Measurements from ENCODE around the gene INSYN2B. TPM values are rescaled to one million over a fixed set of nuclear protein-coding genes. Genes with fewer than 3 reads are reported as not detected.

Gene INSYN2B
- total RNA-seq, 1 donor from 2014 or later, result 0.26 TPM

GRCh38 chr5:169893571-169893970 is 86.7 kb downstream of the INSYN2B start:
- H3K27ac ChIP-seq, result no peak overlapping the region
- TF ChIP-seq EZH2phosphoT487 (IDR thresholded peaks at IDR 0.05), result no peak
- no peak for TF ChIP-seq CTCF (IDR thresholded peaks at IDR 0.05)
- no peak for TF ChIP-seq EZH2 (IDR thresholded peaks at IDR 0.05)
- H3K27me3 ChIP-seq, result no peaks in the 10 kb centered on the region
- H3K4me1 ChIP-seq, result no peaks in the 10 kb centered on the region
- H3K79me2 ChIP-seq (ENCODE audit: low read depth), result no peaks in the 10 kb centered on the region
- Mint-ChIP-seq H3K4me3 (no peak overlapping the region), H3K27me3 (ENCODE audit: insufficient read depth, low read depth) (peaks cover 2% of the 10 kb centered on the region), H3K36me3 (no peaks in the 10 kb centered on the region), H3K9me3 (no peaks in the 10 kb centered on the region), H3K4me1 (no peaks in the 10 kb centered on the region), H3K27ac (no peak overlapping the region)
- no peak overlapping the region for H3K9ac ChIP-seq
- H3K9me3 ChIP-seq (ENCODE audit: low read depth), result no peaks in the 10 kb centered on the region
- H4K20me1 ChIP-seq (ENCODE audit: low read depth), result no peaks in the 10 kb centered on the region
- H3F3A ChIP-seq (ENCODE audit: low read depth), result no peaks in the 10 kb centered on the region
- H3K36me3 ChIP-seq, result no peaks in the 10 kb centered on the region
- no peak overlapping the region for H2AFZ ChIP-seq (replicated peaks)
- DNase-seq (ENCODE audit: low spot score), result no peak
- H3K4me2 ChIP-seq, result no peak overlapping the region
- H3K4me3 ChIP-seq, result no peak overlapping the region

DNA sequence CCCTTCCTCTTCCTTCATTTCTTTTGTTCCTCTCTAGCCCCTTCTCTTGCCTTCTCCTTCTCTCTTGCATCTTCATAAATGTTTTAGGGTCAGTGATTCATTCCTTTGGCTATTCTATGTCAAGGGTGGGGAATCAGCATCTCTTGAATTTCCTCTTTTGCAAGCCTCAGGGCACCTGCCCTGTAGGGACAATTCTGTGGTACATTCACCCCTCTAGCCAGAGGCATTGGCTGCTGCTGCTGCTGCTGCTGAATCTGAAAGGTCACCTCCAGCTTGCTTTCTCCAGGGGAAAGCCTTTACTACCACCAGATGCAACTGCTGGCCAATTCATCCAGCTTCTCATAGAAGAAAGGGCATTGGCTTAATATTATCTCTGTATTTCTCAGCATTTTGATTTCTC is 87.3 kb downstream of the INSYN2B start:
- no peak overlapping the region for H3K27ac ChIP-seq
- no peak overlapping the region for H2AFZ ChIP-seq (replicated peaks)
- no peaks in the 10 kb centered on the region for H3F3A ChIP-seq (ENCODE audit: low read depth)
- no peaks in the 10 kb centered on the region for H3K4me1 ChIP-seq
- H3K27ac Mint-ChIP-seq, result no peak overlapping the region
- H3K27me3 Mint-ChIP-seq (ENCODE audit: insufficient read depth, low read depth), result peaks cover 2% of the 10 kb centered on the region
- no peaks in the 10 kb centered on the region for H3K36me3 ChIP-seq
- no peaks in the 10 kb centered on the region for H3K36me3 Mint-ChIP-seq
- TF ChIP-seq CTCF (IDR thresholded peaks at IDR 0.05) (no peak), EZH2phosphoT487 (IDR thresholded peaks at IDR 0.05) (no peak), EZH2 (IDR thresholded peaks at IDR 0.05) (no peak)
- H3K9me3 Mint-ChIP-seq, result no peaks in the 10 kb centered on the region
- no peaks in the 10 kb centered on the region for H3K79me2 ChIP-seq (ENCODE audit: low read depth)
- DNase-seq (ENCODE audit: low spot score), result no peak
- H3K4me3 ChIP-seq, result no peak overlapping the region
- H3K4me1 Mint-ChIP-seq, result no peaks in the 10 kb centered on the region
- H3K4me3 Mint-ChIP-seq, result no peak overlapping the region
- no peaks in the 10 kb centered on the region for H3K27me3 ChIP-seq
- no peak overlapping the region for H3K9ac ChIP-seq
- no peak overlapping the region for H3K4me2 ChIP-seq
- H3K9me3 ChIP-seq (ENCODE audit: low read depth), result no peaks in the 10 kb centered on the region
- no peaks in the 10 kb centered on the region for H4K20me1 ChIP-seq (ENCODE audit: low read depth)

GRCh38 chr5:169889572-169889971 is 90.7 kb downstream of the INSYN2B start:
- Histone ChIP-seq H3K9ac (no peak overlapping the region), H3K27me3 (no peaks in the 10 kb centered on the region), H3K79me2 (ENCODE audit: low read depth) (no peaks in the 10 kb centered on the region), H3K9me3 (ENCODE audit: low read depth) (no peaks in the 10 kb centered on the region), H3K4me2 (no peak overlapping the region), H3K4me1 (no peaks in the 10 kb centered on the region), H3K4me3 (no peak overlapping the region), H3K27ac (no peak overlapping the region), H2AFZ (replicated peaks) (no peak overlapping the region), H3K36me3 (no peaks in the 10 kb centered on the region), H4K20me1 (ENCODE audit: low read depth) (no peaks in the 10 kb centered on the region), H3F3A (ENCODE audit: low read depth) (no peaks in the 10 kb centered on the region)
- Mint-ChIP-seq H3K4me3 (no peak overlapping the region), H3K4me1 (no peaks in the 10 kb centered on the region), H3K9me3 (no peaks in the 10 kb centered on the region), H3K36me3 (no peaks in the 10 kb centered on the region), H3K27ac (no peak overlapping the region), H3K27me3 (ENCODE audit: insufficient read depth, low read depth) (peaks cover 1% of the 10 kb centered on the region)
- no peak for TF ChIP-seq EZH2phosphoT487 (IDR thresholded peaks at IDR 0.05)
- TF ChIP-seq EZH2 (IDR thresholded peaks at IDR 0.05), result no peak
- no peak for TF ChIP-seq CTCF (IDR thresholded peaks at IDR 0.05)
- no peak for DNase-seq (ENCODE audit: low spot score)

Measured in neural progenitor cell (in vitro differentiated cells).